HG03060 (cell line): Measurements from ENCODE around the gene TBC1D7.
A peak's percentile ranks its signal among the peaks of the same experiment; 100 is the strongest.

Experiments used
- ATAC-seq: cut with Tn5 transposase; IDR thresholded peaks from one replicate; pipeline ENCODE4 v1.9.1; 2021; ENCODE audit warnings: low read depth, moderate number of reproducible peaks; ENCODE audit not compliant: unreplicated experiment

The TBC1D7 gene

DNA sequence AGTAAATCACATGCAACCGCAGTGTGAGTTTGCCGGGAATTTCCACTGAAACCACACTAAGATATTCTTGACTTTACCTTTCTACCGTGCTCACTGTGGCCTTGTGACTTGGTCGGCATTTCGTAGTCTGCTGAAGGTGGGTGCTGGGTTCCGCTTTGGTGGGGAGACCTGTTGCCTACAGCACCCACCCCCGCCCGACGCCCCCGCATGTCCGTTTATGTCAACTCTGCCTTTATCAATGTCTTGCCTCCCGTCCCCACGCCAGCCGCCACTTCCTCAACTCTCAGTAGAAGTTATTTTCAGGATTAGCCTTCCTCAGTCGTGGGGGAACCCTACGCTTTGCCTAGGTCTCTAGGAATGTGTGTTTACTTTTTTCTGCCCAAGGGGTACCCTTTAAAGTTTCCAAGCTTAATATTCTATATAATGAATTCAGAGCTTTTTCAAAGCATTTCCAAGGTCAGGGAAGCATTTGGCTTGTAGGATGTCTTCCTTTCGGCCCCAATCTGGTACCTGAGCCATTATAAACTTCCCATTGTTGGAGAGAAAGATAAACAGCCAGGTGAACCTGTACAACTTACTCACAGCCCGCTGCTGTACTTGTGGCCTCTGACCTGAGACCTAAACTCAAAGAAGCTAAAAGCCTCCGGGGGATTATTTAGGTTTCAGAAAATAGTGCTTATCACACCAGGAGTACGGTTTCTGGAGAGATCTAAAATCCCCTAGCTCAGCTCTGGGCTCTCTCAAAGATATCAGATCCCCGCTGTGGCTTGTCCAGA lies 54.2 kb downstream of the TBC1D7 start:
- ATAC-seq = peak; percentile 53

DNA sequence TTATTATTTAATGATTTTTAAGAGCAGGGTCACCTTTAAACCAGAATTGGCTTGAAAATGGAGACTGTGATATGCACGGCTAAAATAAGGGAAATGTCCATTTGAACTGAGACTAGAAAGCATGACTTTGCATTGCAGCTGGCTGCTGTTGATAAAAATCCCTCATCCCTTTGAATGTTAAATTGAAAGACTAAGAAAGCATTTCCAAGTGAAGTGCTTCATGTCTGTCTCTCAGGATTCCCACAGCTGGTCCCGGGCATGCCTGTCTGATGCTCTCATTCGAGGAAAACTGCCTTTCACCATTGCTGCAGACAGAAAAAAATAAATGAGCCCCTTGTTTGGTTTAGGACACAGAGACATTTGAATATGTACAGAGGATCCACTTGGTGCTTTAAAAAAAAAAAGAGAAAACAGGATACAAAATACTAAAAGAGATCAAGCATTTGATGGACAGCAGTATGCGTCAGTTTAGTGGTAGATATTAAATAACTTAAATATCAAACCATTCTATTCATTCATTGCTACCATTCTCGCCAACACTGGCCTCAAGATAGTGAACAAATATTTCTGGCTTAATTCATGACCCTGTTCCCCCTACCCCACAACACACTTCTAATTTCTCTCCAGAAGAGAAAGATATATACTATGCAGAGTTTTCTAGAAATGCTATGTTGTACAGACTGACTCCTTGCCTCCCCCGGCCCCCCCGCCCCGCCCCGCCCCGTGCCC lies 55.0 kb downstream of the TBC1D7 start:
- no peak for ATAC-seq

- ATAC-seq = no peak
Observed at GRCh38 chr6:13272131-13273046, 55.9 kb downstream of the TBC1D7 start.

DNA sequence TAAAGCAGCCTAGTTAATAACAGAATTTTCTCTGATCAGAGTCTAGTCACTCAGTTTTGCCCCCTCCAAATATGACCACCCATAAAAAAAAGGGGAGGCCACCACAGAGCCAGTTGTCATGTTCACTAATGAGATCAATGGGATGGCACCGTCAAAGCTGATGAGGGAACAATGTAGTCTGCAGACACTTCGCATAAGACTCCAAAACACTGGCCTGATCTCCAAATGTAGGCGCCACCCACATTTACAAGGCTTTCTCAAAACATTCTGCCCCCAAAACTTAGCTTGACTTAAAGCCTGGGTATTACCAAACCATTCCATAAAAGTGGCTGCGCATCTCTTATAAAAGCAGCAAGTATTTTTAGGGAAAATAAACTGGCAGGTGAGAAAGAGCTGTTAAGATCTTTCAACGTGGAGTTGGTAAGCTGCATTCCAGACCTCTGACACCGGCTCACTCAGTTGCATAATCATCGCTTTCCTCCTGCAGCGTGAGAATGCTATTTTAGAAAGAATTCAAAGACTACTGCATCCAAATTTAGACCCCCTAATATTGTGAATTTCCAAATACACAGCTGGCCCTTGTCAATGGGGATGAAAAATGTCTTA lies 59.3 kb downstream of the TBC1D7 start:
- no peak for ATAC-seq

DNA sequence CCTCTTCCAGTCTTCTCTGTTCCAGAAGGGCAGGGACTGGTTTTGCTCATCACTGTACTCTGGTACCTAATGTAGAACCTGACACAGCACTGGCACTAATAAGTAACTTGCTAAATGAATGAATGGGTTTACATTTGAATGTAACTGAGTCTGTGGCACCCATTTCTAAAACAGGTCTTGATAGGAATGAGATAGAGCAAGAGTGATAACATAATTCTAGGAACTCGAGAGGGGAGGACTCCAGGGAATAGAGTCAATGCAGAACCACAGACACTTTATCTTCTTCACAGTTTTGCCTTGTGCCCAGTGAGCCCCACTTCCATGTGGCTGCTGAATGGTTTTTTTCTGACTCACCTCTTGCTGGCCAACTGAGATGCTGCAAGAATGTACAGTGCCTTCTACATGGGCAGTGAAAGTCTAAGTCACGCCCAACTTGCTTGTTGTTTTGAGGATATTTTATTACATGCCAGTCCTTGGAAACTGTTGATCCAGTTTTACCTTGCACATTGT lies 61.1 kb downstream of the TBC1D7 start:
- no peak for ATAC-seq

DNA sequence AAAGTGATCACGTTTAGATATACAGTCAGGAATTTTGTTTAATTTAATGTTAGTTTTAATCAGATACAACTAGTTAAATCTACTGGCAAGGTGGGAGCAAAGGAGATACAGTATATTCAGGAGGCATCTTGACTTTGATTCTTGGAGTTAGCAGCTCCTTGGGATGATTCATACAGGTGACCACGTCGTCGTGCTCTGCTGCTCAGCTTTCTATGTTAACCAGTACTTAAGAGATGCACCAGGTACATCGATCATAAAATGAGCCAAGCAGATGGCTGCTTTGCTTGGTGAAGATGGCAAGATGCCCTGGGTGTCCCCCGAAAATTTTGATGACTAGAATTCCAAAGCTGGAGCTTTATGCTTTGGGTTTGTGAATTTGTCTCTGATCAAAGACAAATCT lies 64.7 kb downstream of the TBC1D7 start:
- ATAC-seq = no peak

- no peak for ATAC-seq
Observed at GRCh38 chr6:13262302-13263230, 65.8 kb downstream of the TBC1D7 start.

GRCh38 chr6:13261464-13261994 lies 66.8 kb downstream of the TBC1D7 start:
- peak; percentile 38 for ATAC-seq

- no peak for ATAC-seq
Observed at GRCh38 chr6:13260831-13261230, 67.5 kb downstream of the TBC1D7 start.

DNA sequence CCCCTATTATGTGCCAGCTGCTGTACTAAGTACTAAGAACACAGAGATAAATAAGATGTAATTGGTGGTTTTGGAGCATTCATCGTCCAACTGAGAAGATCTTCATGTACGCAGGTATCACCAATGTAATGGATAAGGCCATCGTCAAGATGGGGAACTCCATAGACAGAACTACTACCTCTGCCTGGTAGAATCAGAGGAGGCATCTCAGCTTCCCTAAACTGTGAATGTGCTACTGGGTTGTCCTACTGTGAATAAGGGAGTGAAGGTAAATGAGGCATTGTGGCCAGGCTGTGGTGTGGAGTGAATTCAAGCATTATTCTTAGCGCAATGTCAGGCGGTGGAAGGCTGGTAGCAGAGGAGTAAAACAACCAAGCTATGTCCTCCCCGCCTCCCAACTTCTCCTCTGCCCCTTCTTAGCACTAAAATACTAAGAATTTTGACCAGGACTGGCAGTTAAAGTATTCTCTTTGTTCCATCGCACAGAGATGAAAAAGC lies 68.2 kb downstream of the TBC1D7 start:
- no peak for ATAC-seq

DNA sequence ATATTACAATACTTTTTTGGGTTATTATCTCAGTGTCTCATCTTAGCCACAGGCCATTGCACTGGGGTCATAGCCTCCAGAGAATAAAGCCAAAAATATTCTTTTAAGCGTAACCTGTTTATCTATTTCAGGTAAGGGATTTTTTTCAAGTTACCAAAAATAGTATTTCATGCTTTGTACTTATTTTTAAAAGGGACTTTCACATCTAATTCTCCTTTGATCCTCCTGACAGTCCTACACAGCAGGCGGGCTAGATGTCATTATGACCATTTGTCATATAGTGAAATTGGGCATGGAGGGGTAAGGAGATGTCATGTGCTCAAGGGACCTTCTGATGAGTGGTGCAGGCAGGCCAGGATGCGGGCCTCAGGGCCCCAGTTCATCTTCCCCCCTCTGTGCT lies 68.9 kb downstream of the TBC1D7 start:
- peak; percentile 22 for ATAC-seq

DNA sequence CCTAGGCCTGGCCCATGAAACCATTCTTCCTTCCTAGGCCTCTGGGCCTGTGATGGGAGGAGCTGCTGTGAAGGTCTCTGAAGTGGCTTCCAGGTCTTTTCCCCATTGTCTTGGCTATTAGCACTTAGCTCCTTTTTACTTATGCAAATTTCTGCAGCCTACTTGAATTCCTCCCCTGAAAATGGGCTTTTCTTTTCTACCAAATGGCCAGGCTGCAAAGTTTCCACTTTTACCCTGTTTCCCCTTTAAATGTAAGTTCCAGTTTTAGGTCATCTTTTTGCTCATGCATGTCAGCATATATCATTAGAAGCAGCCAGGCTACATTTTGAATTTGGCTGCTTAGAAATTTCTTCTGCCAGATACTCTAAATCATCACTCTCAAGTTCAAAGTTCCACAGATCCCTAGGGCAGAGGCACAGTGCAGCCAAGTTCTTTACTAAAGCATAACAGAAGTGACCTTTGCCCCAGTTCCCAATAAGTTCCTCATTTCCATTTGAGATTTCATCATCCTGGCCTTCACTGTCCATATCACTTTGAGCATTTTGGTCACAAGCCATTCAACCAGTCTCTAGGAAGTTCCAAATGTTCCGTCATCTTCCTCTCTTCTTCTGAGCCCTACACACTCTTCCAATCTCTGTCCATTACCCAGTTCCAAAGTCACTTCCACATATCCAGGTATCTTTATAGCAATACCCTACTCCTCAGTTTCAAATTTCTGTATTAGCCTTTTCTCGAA lies 71.9 kb downstream of the TBC1D7 start:
- ATAC-seq = no peak
